ENCODE results near the gene ANKS3.

GRCh38 chr16:4654964-4655590 lies 79.0 kb downstream of the ANKS3 start:
- TF ChIP-seq ELF4 (IDR thresholded peaks at IDR 0.05): no peak
- TF ChIP-seq TARDBP (IDR thresholded peaks at IDR 0.05): no peak
- no peak for TF ChIP-seq FOXM1 (IDR thresholded peaks at IDR 0.05; ENCODE audit: borderline replicate concordance)
- TF ChIP-seq FOXK2 (IDR thresholded peaks at IDR 0.05): no peak

Measured in HEK293T (cell line).